Brain pericyte (primary cell): ENCODE results near the gene PDS5A.
"Not testable (repeated sequence)": the region's sequence is repeated elsewhere in the genome, so short reads cannot be mapped to it uniquely, and the experiment has no call there.

Source experiments
- DNase-seq: peaks from one replicate; pipeline ENCODE4 v3.0.0-alpha.2; 2012; ENCODE audit warnings: low read depth, low spot score

Gene PDS5A

GRCh38 chr4:39908284-39908683, 69.4 kb downstream of the PDS5A start:
- no peak for DNase-seq

DNA sequence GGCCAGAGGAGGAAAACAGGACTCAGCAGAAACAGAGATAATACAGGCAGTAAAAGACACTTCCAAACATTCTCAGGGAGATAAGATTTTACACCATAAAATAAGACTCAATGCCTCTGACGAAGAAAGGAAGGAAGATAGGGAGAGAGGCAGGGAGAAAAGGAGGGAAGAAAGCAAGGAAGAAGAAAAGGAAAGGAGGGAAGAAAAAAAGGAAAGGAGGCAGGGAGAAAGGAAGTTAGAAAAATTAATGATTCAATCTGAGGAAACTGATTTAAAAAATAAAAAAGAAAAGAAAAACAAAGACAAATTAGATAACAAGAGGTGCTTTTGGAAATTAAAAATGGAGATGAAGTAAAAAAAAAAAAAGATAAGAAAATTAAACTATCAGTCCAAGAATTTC, 72.1 kb downstream of the PDS5A start:
- no peak for DNase-seq

- DNase-seq = not testable (repeated sequence)
These were observed 72.7 kb downstream of the PDS5A start for GRCh38 chr4:39905019-39905418.

- no peak for DNase-seq
These were observed 76.7 kb downstream of the PDS5A start for GRCh38 chr4:39900966-39901365.

GRCh38 chr4:39899291-39899690, 78.4 kb downstream of the PDS5A start:
- DNase-seq = no peak

GRCh38 chr4:39898015-39898414, 79.7 kb downstream of the PDS5A start:
- no peak for DNase-seq

- DNase-seq = no peak
These were observed 84.0 kb downstream of the PDS5A start for GRCh38 chr4:39893693-39894072.

DNA sequence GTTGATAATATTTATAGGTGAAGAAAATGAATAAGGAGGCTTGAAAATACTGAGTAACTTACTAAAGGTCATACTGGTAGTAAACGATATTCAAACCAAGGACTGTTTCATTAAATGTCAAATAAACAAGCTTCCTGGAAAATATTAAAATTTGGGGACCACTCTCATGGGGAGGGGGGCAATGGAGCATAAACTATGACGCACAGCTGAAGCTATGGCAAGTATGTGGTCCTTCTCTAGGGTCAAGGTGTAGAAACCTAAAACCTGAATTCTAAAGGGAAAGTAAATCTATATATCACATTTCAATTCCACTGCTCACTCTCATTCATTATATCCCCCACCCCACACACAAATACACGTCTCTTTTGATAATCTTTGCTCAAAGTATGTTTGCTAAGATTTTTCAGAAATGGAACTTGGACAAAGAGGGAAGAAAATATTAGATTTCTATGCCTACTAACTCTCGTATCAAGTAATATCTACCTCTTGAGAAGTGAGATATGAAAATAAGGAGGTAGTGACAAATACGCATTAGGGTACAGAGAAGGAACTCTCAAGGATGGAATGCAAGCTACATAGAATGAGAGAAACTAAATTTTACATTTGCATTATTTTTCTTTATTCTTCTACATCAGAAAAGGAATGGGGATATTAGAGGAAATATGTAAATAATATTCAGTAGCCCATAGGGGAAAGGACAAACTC, 84.6 kb downstream of the PDS5A start:
- DNase-seq = no peak

GRCh38 chr4:39889226-39889625, 88.5 kb downstream of the PDS5A start:
- no peak for DNase-seq

DNA sequence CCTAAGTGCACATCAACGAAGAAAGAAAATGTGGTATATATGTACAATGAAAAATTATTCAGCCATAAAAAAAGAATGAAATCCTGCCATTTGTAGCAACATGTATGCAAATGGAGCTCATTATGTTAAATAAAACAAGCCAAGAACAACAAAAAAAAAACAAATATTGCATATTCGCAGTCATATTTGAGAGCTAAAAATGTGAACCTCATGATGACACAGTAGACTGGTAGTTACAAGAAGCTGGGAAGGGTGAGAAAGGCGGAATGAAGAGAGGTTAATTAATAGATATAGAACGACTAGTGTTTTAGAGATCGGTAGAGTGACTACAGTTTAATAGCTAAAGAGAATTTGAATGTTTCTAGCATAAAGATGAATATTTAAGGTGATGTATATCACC, 89.2 kb downstream of the PDS5A start:
- no peak for DNase-seq

DNA sequence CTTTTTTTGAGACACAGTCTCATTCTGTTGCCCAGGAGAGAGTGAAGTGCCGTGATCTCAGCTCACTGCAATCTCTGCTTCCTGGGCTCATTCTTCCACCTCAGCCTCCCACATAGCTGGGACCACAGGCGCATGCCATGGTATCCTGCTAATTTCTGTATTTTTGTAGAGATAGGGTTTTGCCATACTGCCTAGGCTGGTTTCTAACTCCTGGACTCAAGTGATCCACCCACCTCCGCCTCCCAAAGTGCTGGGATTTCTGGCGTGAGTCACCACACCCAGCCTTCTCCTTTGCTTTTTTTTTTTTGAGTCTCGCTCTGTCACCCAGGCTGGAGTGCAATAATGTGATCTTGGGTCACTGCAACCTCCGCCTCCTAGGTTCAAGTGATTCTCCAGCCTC, 94.1 kb downstream of the PDS5A start:
- DNase-seq = no peak

DNA sequence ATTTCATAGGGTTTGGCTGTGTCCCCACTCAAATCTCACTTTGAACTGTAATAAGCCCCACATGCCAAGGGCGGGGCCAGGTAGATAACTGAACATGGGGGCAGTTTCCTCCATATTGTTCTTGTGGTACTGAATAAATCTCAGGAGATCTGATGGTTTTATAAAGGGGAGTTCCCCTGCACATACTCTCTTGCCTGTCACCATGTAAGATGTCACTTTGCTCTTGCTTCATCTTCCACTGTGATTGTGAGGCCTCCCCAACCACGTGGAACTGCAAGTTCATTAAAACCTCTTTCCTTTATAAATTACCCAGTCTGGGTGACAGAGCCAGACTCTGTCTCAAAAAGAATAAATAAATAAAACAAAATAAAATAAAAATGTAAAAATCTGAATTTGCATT, 95.9 kb downstream of the PDS5A start:
- no peak for DNase-seq

GRCh38 chr4:39877971-39878370, 99.7 kb downstream of the PDS5A start:
- DNase-seq = no peak

- no peak for DNase-seq
These were observed 103.9 kb downstream of the PDS5A start for GRCh38 chr4:39873823-39874222.

DNA sequence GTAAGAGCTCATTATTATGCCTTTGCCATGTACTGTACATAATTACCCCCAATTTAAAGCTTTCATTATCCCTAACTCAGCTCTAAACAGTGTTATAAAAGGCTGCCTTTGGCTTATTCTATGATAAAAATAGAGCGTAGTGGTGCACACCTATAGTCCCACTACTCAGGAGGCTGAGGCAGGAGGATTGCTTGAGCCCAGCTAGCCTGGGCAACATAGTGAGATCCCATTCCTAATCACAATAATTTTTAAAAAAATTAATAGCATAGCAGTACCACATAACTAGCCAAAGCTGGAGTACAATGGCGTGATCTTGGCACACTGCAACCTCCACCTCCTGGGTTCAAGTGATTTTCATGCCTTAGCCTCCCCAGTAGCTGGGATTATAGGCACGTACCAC, 112.4 kb downstream of the PDS5A start:
- no peak for DNase-seq

GRCh38 chr4:39864391-39864790, 113.3 kb downstream of the PDS5A start:
- DNase-seq = no peak

DNA sequence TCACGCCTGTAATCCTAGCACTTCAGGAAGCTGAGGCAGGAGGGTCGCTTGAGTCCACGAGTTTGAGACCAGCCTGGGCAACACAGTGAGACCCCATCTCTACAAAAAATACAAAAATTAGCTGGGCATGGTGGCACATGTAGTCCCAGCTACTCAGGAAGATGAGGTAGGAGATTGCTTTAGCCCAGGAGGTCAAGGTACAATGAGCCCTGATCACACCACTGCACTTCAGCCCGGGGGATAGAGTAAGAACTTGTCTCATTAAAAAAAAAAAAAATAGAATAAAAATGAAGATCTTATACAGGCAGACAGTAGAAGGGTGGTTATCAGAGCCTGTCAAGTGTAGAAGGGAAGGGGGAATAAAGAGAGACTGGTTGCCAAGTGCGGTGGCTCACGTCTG, 116.9 kb downstream of the PDS5A start:
- no peak for DNase-seq

GRCh38 chr4:39855909-39856512, 121.7 kb downstream of the PDS5A start:
- no peak for DNase-seq

DNA sequence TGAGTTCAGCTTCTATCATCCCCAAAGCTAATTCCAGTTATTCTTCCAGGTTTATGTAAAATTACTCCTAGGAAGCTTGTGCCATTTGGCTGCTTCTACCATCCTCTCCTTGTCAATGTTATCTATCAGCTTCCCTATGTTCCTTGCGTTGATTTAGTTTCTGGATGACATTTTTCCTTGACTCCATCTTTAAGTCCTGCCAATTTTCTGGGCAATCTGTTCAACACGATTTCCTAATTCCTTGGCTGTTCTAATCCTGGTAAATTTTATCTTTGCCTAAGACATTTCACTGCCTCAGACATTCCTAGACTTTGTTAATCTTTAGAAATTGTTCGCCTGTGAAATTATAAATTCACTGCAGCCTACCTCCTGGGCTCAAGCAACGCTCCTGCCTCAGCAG, 125.1 kb downstream of the PDS5A start:
- no peak for DNase-seq

GRCh38 chr4:39850727-39851126, 127.0 kb downstream of the PDS5A start:
- no peak for DNase-seq

- DNase-seq = no peak
These were observed 131.0 kb downstream of the PDS5A start for GRCh38 chr4:39846705-39847104.

DNA sequence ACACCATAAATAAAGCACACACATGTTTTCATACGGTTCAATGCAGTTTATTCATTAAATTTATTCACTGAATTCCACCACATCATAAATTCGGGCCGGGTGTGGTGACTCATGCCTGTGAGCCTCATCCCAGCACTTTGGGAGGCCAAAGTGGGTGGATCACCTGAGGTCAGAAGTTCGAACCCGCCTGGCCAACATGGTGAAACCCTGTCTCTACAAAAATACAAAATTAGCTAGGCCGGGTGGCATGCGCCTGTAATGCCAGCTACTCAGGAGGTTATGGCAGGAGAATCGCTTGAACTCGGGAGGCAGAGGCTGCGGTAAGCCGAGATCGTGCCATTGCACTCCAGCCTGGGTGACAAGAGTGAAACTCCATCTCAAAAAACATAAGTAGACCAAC, 131.6 kb downstream of the PDS5A start:
- no peak for DNase-seq

DNA sequence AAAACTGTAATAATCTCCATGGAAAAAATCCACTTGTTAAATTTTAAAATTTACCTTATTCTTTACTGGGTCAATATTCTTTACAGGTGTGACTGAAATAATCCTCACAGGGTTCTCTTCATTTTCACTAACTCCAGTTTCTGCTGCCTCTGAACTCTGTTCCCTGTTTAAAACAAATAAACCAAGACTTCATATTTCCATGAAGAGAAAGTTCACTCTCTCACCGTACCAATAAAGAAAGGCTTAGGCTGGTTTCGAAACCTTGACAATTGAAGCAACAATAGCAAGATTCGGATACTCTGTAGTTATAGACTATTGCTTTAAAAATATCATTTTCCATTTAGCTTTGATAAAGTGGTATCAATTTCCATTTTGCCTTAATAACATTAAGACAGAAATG, 135.8 kb downstream of the PDS5A start:
- no peak for DNase-seq

GRCh38 chr4:39840516-39840915, 137.2 kb downstream of the PDS5A start:
- not testable (repeated sequence) for DNase-seq
